ENCODE measurements around the gene WDR93.

GRCh38 chr15:89674526-89674925 lies 16.1 kb upstream of the WDR93 start:
- TF ChIP-seq POLR2A (IDR thresholded peaks at IDR 0.05; ENCODE audit: extremely low read depth, insufficient read length) (no peak), CTCF (IDR thresholded peaks at IDR 0.05; ENCODE audit: low read depth, low read length) (no peak), MYC (IDR thresholded peaks at IDR 0.05; ENCODE audit: low read depth, low read length) (no peak)
